GM19099 (cell line): ENCODE results near the gene HERPUD2.

Experiments used
- POLR2A ChIP-seq: IDR thresholded peaks from 3 replicates; pipeline ENCODE4 v1.6.1; 2011; ENCODE audit warnings: low read depth; ENCODE audit not compliant: insufficient read length; ENCODE audit errors: extremely low read depth

HERPUD2 gene

DNA sequence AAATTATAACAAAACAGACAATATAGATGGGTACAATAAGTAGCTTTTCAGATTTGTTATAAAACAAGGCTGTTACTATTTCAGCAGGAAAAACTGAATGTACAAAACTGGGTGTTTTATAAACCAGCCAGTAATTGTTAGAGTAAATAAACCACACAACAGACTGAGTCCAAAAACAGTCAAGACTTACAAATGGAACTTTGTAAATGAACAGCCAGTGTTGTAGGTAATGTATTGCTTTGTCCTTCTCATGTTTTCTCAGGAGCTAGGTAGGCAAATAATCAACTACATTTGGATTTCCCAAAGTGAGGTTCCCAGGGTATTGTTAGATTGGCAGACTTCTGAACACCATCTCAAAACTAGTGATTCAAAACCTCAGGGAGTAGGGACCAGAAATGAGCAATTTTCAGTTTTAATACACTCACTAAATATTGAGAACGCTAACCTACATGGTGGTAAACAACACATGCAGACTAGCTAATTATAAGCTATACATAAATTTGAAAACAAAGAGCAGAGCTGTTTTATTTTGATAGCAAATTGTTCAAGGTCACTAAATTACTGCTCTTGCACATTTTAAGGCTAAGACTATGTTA lies 36.2 kb downstream of the HERPUD2 start:
- no peak for TF ChIP-seq POLR2A

DNA sequence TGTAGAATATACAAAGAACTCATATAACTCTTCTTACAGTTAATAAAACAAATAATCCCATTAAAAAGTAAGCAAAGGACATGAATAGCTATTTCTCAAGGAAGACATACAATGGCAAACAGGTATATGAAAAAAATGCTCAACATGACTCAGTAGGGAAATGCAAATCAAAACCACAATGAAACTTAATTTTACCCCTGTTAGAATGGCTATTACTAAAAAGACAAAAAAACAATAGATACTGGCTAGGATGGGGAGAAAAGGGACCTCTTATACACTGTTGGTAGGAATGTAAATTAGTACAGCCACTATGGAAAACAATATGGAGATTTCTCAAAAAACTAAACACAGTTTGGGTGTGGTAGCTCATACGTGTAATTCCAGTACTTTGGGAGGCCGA lies 37.8 kb downstream of the HERPUD2 start:
- TF ChIP-seq POLR2A: no peak

DNA sequence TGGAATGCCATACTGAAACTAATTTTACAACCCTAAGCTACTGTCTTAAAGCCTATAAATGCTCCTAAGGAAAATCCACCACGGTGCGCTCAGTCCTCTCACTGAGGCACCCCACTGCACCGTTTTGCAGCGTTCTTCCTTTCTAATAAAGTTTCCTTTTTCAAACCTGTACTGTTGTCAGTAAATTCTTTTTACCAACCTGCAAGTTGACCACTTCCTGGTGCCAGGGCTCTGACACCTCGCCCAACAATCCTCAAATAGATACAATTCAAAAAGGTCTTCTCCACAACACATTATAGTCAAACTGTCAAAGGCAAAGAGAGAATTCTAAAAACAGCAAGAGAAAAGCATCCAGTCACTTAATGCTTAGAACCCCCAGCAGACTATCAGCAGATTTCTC lies 42.8 kb downstream of the HERPUD2 start:
- TF ChIP-seq POLR2A: no peak

DNA sequence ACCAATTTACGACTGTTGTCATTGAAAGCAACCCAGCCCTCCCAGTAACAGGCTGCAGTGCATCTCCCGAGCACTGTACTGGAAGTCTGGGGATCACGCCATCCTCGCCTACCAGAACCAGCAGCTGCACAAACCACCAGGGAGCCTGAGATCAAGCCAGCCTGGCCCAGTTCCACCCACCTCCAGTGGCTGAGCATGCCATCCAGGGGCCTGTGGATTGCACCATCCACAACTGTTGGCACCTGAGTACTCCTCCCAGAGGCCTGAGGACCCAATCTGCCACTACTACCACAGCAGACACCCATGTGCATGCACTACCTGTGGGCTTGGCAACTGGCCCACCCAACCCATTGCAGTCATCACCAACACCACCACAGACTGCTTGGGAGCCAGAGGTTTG lies 44.2 kb downstream of the HERPUD2 start:
- TF ChIP-seq POLR2A: no peak

DNA sequence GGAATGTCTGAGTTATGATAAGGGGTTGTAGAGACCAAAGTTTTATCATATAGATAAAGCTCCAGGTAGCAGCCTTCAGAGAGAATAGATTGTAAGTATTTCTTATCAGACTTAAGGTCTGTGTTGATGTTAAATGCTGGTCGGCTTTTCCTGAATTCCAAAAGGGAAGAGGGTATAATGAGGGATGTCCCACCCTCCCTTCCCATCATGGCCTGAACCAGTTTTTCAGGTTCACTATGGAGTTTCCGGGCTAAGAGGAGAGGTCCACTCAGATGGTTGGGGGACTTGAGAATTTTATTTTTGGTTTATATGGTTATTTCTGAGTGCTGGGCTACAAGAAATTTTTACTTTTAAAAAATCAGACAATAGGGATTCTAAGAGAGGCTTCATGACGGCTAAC lies 45.2 kb downstream of the HERPUD2 start:
- TF ChIP-seq POLR2A: no peak

DNA sequence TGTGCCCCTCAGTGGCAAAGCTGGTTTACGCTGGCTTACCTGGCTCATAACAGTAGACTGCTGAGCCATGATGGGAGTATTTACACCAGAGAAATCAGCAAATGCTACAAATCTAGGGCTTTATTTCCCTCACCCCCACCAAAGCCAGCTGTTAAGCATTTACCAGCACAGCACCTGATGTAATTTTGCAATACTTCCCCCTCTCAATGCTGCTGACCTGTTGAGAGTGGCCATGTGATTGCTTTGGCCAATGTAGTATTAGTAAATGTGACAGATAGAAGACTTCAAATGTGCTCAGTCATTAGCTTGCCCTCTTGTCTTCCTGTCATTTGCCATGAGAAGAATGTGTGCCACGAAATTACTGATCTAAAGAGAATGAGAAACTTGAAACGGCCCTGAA lies 46.6 kb downstream of the HERPUD2 start:
- no peak for TF ChIP-seq POLR2A

DNA sequence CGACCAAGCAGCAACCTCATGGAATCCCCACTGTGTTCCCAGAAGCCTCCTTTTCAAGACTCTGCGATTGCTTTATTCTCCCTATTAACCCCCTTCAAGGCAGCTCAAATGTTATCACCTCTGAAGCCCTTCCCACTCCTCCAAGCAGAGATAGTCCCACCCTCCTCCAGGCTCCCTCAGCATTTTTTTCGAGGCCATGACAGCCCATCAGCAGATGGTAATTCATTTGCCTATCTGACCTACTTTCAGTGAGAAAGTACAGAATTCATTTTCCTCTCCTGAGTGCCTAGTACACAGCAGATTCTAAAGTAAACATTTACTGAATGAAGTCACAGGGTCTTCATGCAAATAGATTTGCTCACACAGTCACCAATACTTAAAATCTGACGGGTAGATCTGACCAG lies 47.8 kb downstream of the HERPUD2 start:
- no peak for TF ChIP-seq POLR2A

DNA sequence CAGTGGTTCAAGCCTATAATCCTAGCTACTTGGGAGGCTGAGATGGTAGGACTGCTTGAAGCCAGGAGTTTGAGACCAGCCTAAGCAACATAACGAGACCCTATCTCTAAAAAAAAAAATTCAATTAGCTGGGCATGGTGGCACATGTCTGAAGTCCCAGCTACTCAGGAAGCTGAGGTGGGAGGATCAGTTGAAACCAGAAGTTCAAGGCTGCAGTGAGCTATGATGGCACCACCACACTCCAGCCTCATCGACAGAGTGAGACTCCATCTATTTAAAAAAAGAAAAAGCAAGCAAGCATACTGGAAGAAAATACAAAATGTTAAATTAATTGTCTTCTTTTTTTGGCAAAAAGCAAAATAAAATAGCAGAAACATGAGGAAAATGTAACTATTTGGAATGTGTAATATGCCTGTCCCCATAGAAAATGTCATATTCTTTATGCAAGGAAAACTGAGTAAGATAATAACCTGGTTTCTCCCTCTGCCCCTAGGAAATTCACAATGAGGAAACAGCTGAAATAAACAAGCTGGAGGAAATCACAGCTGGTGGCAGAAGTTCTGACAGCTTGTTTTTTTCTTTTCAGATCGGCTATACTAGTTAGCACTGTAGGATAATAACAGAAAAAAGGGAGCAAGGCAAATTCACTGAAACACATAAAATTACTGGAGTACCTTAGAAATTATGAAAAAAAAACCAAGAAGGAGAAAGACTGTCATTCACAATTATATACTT lies 48.5 kb downstream of the HERPUD2 start:
- TF ChIP-seq POLR2A: no peak

DNA sequence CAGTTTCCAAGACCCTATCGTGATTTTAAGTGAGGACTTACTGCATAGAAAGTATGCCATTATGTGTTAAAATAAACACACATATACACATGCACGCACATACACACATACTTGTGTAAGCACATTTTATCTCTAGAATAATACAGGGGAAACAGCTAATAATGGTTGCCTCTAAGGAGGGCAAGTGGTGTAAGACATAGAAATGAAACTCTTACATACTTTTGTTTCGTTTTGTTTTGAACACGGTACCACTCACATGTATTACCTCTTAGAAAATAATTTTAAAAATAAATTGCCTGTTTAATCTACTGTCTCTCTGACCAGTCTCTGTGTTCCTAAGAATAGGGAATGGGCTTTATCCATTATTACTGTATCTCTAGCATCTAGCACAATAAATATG lies 49.2 kb downstream of the HERPUD2 start:
- no peak for TF ChIP-seq POLR2A

DNA sequence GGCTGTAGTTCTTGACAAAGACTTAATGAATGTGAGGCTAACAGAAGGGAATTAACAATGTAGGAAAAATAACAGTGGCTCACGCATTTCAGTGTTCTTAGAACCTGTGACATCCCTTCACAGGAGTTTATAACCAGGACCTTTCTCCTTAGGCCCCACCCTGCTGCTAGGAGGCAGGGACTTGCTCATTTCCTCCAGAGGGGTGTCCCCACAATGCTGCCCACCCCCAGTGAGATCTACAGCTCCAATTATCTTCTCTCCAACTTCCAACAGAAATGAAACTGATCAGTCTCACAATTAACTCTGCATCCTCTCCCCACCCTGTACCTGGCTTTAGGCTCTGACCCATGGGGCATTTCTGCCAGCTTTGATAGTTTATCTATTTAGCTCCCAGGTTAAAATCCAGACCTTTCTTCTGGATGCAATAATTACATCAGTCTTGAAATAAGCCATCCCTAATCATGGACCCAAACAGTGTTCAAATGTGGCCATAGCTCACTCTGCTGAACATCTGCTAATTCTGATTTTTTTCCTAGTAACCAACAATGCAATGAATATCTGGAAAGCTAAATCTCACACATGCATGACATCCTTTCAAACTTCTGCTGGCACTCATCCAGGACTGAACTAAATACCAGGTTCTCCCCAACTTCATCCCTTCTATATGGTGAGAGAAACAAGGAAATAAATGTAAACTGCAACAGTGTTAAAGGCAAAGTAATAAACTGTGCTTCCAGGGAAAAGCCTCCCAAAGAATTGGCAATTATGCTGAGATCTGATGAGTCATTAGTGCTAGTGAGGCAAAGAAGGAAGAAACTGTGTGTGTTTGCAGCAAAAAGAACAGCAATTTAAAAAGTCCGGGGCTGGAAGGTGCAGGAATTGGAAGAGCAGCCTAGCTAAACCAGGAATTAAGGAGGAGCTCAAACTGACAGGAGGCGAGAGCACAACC lies 64.6 kb downstream of the HERPUD2 start:
- TF ChIP-seq POLR2A: no peak

DNA sequence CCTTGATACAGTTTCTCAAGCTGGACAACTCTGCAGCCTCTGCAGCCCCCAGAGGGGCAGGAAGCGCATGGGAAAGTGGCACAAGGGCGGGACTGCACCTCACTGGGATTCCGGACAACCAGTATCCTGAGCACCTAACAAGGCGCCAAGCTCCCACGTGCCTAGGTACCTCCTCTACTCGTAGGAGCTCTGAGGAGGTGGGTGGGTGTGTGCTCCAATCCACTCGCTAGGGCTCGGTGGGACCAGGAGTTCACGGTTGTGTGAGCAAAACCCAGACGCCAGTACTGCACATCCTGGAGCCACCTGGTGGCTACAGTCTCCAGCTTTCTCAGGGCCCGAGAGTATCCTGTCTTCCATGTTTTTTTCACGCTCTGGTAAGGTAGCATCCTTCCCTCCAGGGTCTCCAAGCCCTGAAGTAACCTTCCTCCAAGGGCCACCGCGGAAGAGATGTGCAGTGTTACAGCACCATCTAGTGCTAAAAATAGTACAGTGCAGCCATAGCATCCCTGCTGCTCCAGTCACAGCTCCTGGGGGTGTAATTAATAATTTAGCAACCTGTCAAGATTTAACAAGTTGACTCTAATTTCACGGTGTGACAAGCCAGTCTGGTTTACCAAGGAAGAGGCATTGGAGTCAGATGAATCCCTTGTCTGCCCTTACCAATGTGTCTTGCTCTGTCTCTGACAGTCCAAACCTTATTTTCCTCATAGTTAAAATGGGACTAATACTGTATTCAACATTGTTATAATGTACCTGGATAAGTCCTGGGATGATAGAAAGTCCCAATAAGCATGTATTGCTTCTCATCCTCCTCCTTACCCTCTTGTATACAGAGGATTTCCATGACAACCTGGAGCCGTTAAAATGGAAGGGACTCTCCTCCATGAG lies 70.4 kb downstream of the HERPUD2 start:
- no peak for TF ChIP-seq POLR2A

DNA sequence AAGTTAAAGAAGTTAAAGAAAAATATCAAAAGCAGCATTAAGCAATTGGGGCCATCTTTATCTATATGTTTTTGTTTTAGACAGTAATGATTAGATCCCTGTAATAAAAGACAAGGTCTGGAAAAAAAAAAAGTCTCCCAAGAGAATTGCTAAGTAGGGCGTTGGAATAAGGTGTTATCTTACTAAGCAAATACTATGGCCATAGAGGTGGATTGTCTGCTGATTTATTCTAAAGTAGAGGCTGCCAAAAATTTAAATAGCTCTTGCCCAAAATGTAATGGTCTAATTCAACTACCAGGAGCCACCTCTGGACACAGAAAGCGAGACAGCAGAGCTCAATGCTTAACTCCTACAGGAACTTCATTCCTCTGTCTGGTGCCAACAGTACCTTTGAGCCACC lies 71.6 kb downstream of the HERPUD2 start:
- TF ChIP-seq POLR2A: no peak

DNA sequence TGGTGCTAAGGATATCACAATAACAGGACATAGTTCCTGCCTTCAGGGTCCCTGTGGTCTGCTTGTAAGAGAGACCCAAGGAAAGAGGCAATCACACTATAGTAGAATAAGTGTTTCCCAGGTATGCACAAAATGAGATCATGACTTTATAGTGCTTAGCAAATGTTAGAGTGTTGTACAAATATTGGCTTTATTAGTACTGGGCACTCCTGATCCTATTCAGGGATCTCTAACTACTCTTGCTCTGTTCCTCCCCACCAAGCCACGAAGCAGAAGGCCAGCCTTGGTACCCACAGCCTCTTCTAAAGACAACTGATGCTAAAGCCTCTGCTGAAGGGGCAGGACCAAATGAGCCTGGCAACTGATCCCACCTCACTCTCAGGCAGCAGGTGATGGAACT lies 75.1 kb downstream of the HERPUD2 start:
- no peak for TF ChIP-seq POLR2A

DNA sequence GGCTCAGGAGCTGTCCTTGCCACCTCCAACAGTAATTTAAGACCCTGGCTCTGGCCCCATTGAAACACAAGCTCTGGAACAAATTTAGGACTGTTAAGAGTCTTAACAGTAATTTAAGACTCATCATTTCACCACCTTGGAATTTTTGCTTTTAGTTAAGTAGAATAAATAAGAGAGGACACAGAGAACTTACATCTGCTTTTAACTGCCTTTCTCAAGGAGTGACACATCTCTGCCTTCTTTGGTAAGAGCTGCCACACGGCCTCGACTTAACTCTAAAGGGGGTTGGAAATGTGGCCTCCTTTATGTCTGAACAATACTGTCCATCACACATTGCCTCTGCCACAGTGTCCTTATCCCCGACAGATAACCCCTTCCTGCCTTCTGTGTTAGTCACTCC lies 77.9 kb downstream of the HERPUD2 start:
- no peak for TF ChIP-seq POLR2A

DNA sequence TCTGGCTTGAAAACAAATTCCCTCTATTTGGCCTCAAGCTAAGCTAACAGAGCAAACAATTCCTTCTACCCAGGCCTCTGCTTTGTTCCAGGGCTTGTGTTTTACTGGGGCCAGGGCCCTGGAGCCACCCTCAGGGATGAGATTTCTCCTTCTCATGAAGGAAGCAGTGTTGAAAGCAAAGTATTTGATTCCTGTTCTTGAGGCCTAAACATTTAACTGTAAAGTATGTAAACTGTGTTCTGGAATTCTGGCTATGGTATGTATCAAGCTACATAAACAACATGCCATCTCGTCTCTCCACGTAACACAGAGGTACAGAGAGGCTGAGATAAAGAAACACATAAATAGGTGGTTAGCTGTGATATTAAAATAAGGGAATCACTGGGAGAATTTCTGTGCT lies 81.8 kb downstream of the HERPUD2 start:
- no peak for TF ChIP-seq POLR2A
